Middle frontal gyrus (tissue), 1 donor: ENCODE data around the gene DHRS4.

Experiments used
- DNase-seq: peaks from one replicate; pipeline ENCODE4 v3.0.0-alpha.2; 2015; ENCODE audit warnings: low spot score; ENCODE audit errors: extremely low spot score

DHRS4 gene

GRCh38 chr14:23953464-23954278 lies at the start of gene DHRS4:
Gene DHRS4 (plus strand): TSS chr14:23953770. CDS start chr14:23953789, 19 bp downstream.
- peak; percentile 66 for DNase-seq

GRCh38 chr14:23910101-23910875 lies 43.3 kb upstream of the DHRS4 start:
- DNase-seq, result no peak

GRCh38 chr14:23910876-23911210 lies 42.7 kb upstream of the DHRS4 start:
- no peak for DNase-seq

DNA sequence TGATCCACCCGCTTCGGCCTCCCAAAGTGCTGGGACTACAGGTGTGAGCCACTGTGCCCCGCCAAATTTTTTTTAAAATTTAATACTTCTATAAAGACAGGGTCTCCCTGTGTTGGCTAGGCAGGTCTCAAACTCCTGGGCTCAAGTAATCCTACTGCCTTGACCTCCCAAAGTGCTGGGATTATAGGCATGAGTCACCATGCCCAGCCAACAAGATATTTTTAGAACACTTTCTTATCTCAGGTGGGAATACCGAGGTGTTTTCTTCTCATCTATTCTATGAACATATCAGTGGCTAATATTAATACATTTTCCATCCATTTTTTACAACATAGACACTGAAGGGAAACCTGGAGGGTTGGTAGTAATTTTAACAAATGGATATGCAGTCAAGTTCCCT lies 38.0 kb upstream of the DHRS4 start:
- no peak for DNase-seq

GRCh38 chr14:23916004-23916403 lies 37.6 kb upstream of the DHRS4 start:
- no peak for DNase-seq

DNA sequence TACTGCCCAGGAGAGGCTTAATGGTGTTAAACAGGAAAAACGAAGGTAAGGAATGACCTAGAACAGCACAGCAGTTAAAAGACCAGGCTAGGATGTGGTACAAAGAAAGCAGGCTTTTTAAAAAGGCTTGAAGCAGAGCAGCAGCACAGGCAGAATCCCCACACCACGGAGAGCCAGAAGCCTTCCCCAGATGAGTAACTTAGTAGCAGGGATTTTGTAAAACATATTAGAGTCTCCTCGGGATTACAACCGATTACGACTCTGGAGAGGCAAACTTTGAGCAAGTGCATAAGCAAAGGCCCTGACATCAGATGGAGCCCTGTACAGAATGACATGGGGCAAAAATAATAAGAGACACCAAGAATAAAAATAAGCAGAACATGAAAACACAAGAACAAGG lies 37.1 kb upstream of the DHRS4 start:
- DNase-seq, result no peak

DNA sequence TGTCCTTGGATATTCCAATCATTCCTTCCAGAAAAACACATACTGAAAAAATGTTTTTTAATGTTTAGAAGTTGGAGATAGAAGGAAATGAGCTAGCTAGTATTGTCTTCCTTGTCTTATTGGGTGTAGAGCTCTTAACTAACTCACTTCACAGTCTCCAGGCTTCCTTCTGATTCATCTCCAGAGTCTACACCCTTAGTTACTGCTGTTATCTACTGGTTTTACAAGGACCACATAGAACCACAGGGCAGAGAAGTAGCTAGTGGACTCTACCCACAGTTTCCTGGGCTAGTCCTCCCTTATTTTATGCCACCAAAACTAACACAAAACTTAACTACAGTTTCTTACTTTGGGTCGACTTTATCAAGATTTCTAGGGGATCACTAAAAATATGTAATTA lies 31.0 kb upstream of the DHRS4 start:
- no peak for DNase-seq

- no peak for DNase-seq
These were observed 28.0 kb upstream of the DHRS4 start for GRCh38 chr14:23925523-23926075.

DNA sequence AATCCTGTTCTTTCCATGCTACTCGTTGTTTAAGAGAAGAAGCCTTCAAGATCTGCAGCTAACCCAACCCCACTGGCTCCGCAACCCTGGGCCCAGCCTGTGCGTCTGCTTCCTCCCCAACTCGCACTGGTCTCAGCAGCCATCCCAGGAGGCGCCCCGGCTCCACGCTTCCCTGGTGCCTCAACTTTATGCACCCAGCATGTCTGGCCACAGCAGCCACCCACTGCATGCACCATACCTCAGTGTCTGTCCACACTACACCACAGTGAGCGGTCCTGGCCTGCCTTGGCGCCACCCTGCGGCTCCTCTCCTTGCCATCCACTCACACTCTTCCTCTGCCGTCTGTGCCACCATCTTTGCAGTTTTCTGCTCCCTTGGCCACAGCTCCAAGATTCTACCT lies 27.0 kb upstream of the DHRS4 start:
- no peak for DNase-seq

DNA sequence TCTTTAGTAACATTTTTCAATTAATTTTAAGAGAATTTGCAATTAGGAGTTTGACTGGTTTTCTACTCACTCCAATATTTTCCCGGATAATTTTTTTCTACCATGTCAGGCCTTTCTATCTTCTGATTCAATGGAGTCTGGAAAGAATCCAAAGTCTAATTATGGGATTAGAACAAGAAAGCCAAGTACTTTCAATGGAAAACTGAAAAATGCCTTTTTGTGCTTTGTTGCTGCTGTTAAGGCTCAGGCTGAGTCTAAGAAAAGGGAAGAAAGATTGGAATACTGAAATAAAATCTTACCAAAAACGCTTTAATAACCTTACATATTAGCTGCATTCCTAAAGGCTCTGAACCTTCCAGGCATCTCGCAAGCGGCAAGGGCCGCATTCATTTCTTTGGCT lies 24.4 kb upstream of the DHRS4 start:
- no peak for DNase-seq

GRCh38 chr14:23929822-23930294 lies 23.7 kb upstream of the DHRS4 start:
- peak; percentile 65 for DNase-seq

GRCh38 chr14:23930742-23931141 lies 22.8 kb upstream of the DHRS4 start:
- no peak for DNase-seq

- DNase-seq, result no peak
These were observed 21.8 kb upstream of the DHRS4 start for GRCh38 chr14:23931721-23932289.

- DNase-seq, result no peak
These were observed 20.9 kb upstream of the DHRS4 start for GRCh38 chr14:23932639-23933038.

DNA sequence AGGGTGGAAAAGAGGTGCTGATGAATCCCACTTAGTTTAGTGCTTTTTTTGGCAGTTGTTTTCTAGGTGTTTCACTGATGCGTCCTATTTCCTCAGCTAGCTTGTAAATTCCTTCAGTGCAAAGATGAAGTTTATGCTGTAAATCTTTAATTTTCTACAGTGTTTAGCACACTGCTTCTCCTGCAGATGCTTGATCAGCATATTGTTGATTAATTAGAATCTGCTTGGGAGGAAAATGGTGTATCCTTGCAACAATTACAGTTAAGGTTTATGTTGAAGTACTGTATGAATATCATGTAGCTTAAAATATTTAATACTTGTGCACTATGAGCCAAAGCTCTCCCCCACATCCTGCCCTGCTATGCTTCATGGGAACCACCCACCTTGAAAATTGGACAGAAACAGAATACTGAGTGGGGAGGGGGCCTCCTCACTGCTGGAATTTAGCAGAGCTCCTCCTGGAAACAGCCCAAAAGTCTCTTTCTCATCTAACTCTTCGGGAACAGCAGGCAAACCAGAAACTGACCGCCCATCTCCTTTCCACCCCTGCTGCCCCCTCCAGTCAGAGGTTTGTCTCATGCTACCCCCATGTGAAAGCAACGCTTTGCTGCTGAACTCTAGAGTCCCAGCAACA lies 20.3 kb upstream of the DHRS4 start:
- DNase-seq, result no peak

- DNase-seq, result no peak
These were observed 19.8 kb upstream of the DHRS4 start for GRCh38 chr14:23933742-23934128.

DNA sequence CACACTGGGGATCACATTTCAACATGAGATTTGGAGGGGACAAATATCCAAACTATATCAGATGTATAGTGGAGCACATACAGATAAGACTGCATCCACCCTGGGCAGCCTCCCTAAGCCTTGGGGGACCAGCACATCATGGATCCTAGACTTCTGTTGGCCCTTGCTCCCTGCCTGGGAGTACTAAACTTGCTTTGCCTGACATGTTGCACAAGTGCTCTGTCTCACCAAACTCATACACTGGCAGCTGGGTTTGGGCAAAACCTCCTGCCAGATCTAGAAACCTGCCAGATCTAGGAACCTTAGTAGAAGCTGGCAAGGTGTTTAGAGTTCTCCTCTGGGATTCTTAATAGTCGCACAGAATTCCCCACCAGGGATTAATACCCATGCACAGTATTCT lies 18.4 kb upstream of the DHRS4 start:
- no peak for DNase-seq

GRCh38 chr14:23936084-23936829 lies 17.3 kb upstream of the DHRS4 start:
- no peak for DNase-seq

GRCh38 chr14:23937203-23937602 lies 16.4 kb upstream of the DHRS4 start:
- DNase-seq, result no peak

GRCh38 chr14:23938823-23939222 lies 14.7 kb upstream of the DHRS4 start:
- no peak for DNase-seq
